Esophagus (tissue), 2 donors: ENCODE results near the gene CAMK2D. TPM values are rescaled to one million over a fixed set of nuclear protein-coding genes. Genes with fewer than 3 reads are reported as not detected.
"Not testable (repeated sequence)": the region's sequence is repeated elsewhere in the genome, so short reads cannot be mapped to it uniquely, and the experiment has no call there.

Source experiments
- H3K27ac ChIP-seq, 2 donors: one replicate each; pipeline ENCODE4 v1.5.1; 2013; ENCODE audit warnings: low read depth in 2 of 2, mild to moderate bottlenecking in 2 of 2, inconsistent platforms in 1 of 2, low read length in 1 of 2, moderate library complexity in 1 of 2
- H3K27me3 ChIP-seq, 2 donors: one replicate each; pipeline ENCODE4 v1.6.1; 2013; ENCODE audit warnings: low read length in 2 of 2, control low read depth in 1 of 2, mild to moderate bottlenecking in 1 of 2; ENCODE audit not compliant: insufficient read depth in 2 of 2, control insufficient read depth in 1 of 2
- H3K36me3 ChIP-seq, 2 donors: one replicate each; pipeline ENCODE4 v1.6.1; 2013; ENCODE audit warnings: low read length in 1 of 2; ENCODE audit not compliant: control insufficient read depth in 2 of 2, insufficient read depth in 2 of 2
- H3K4me1 ChIP-seq, 2 donors: one replicate each; pipeline ENCODE4 v1.6.1; 2013; ENCODE audit warnings: low read length in 1 of 2; ENCODE audit not compliant: control insufficient read depth in 2 of 2, insufficient read depth in 2 of 2
- H3K4me3 ChIP-seq, 2 donors: one replicate each; pipeline ENCODE4 v1.5.1; 2013; ENCODE audit warnings: low read length in 2 of 2, mild to moderate bottlenecking in 2 of 2, low read depth in 1 of 2, moderate library complexity in 1 of 2
- H3K9me3 ChIP-seq, 2 donors: one replicate each; pipeline ENCODE4 v1.6.1; 2013; ENCODE audit warnings: mild to moderate bottlenecking in 2 of 2, low read depth in 1 of 2, low read length in 1 of 2, moderate library complexity in 1 of 2; ENCODE audit not compliant: control insufficient read depth in 2 of 2, insufficient read depth in 1 of 2
- WGBS, 2 donors: extraction: QIAGEN DNeasy Blood & Tissue Kit; methylation state at CpG; one replicate each; pipeline ENCODE4 v1.1.7; 2013; 5-methylcytosine and 5-hydroxymethylcytosine counted together
- polyA plus RNA-seq, 2 donors: library from polyadenylated mRNA; stranded (reverse); fragments of 200-250 nt; gene quantifications; one replicate each; pipeline ENCODE4 v1.2.3, GENCODE V29; 2013
- donor health status: healthy with polysubstance abuse.
- donor health status: Bipolar disorder and iron deficiency.

CAMK2D gene
- polyA plus RNA-seq, result 10 to 100 TPM in 1 of 2 donors, 1 to 10 TPM in 1; 7.5 to 13.4 TPM

DNA sequence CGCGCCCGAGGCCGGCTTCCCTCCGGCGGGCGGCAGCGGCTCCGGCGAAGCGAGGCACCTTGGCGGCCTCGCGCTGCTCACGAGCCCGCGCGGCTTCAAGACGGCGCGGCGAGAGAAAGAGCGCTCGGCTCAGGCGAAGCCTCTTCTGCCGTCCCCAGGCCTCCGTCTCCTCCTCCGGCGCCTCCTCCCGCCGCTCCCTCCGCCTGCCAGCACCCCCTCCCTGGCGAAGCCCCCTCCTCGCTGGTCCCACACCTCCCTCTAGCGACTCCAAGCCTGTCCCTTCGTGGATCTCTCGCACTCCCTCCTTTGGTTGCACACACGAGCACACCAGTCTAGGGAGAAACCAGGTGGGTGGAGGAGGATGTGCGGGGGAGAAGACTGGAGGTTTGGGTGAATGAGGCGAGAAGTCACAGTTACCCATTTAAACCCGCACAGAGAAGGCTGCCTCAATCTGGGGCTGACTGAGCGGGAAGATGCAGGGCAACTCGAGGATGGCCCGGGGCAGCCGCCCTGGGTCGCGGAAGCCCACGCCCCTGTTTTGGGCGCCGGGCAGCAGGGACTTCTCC is at the start of gene CAMK2D:
TSS of gene CAMK2D (minus strand) at position 119 of the 566 bp plus-strand sequence. CDS start 670 bp downstream, outside the sequence.
- Histone ChIP-seq H3K27me3 (no peaks in the 10 kb centered on the region), H3K9me3 (no peaks in the 10 kb centered on the region), H3K4me3 (peak within 1 kb of the TSS; percentile 70 to 94), H3K36me3 (no peaks in the 10 kb centered on the region), H3K4me1 (no peaks in the 10 kb centered on the region), H3K27ac (peak within 1 kb of the TSS; percentile 100)
- 0 to 1% methylated on average over 33 to 50 of the region's 50 CpGs for WGBS, 2 donors

DNA sequence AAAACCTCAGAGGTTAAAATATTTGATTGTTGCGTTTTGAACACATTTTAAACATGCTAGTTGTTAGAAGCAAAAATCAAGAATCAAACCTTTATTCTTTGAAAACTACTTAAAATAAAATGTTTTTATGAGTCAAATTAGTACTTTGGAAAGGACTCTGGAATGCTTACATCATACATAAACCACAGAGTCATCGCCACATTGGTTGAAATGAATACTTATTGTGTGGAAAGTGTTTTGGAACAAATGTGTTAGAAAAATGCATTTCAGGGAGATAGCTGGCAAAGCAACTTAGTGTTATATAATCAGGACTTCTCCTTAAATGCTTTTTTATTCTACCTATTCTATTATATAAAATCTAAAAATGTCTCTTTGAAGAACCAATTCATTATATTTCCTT is 49.4 kb upstream of the CAMK2D start:
- WGBS, 2 donors, result 73 to 75% methylated on average over 2 of the region's 2 CpGs
- no peaks in the 10 kb centered on the region for H3K36me3 ChIP-seq

DNA sequence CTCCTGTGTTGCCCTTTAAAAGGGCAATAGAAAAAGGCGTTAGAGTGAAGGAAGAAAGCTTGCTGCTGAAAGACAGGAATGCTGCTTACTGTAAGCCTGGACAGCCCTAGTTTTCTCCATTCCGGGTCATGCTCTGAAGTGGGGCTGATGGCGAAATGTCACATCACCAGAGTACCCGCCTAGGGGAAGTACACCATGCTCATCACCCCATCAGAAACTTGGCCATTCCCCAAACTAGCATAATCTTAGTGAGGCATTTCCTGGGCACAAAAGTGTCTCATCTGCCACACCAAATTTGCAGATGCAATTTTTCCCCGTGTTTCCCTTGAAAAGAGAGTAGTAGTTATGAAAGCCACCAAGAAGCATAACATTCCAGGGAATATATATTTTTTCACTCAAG is 47.8 kb upstream of the CAMK2D start:
- Histone ChIP-seq H3K36me3 (no peaks in the 10 kb centered on the region), H3K4me3 (no peak overlapping the region), H3K27me3 (no peaks in the 10 kb centered on the region), H3K9me3 (no peaks in the 10 kb centered on the region), H3K27ac (no peak overlapping the region), H3K4me1 (no peaks in the 10 kb centered on the region)
- WGBS, 2 donors, result 84 to 87% methylated on average over 5 of the region's 5 CpGs

More for the DNA sequence above, 49.4 kb upstream of the CAMK2D start:
- Histone ChIP-seq H3K4me1 (no peaks in the 10 kb centered on the region), H3K9me3 (no peaks in the 10 kb centered on the region), H3K27ac (no peak overlapping the region), H3K27me3 (no peaks in the 10 kb centered on the region), H3K4me3 (no peak overlapping the region)

DNA sequence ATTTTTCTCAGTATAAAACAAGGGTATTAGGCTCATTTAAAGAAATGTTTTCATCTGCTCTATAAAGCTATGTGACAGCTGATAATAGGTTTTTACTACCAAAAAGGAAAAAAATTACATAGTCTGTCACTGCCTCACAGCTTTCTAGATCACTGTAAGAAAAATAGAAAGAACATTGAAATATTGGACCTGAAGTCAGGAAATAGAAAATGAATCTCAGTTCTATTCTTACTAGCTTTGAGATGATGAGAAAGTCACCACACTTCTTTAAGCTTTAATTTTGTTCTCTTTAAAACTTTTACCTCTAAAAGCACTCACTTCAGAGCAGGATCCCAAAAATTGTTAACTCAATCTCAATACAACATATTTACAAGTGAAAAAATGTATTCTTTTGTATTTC is 45.3 kb upstream of the CAMK2D start:
- H3K4me1 ChIP-seq, result no peaks in the 10 kb centered on the region
- H3K4me3 ChIP-seq, result no peak overlapping the region
- H3K9me3 ChIP-seq, result no peaks in the 10 kb centered on the region
- H3K27me3 ChIP-seq, result no peaks in the 10 kb centered on the region
- H3K27ac ChIP-seq, result no peak overlapping the region
- H3K36me3 ChIP-seq, result no peaks in the 10 kb centered on the region

DNA sequence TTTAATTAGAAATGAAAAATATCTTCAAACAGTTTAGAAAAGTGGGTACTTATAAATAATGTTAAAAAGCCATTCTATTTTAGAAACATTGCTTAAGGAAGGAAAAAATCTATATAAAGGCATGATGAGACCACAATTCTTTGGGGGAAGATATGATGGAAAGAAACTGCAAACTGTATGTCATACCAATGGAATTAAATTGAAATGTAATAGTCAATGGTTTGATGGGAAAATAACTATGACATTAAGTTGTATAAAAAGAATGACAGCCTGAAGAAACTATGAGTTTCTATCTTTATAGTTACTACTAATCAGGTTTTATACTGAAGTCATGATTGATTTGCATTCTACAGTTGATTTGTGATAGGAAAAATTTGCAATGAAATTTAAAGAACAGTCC is 40.3 kb upstream of the CAMK2D start:
- Histone ChIP-seq H3K4me1 (no peaks in the 10 kb centered on the region), H3K36me3 (no peaks in the 10 kb centered on the region), H3K27me3 (no peaks in the 10 kb centered on the region), H3K4me3 (no peak overlapping the region), H3K27ac (no peak overlapping the region), H3K9me3 (no peaks in the 10 kb centered on the region)

DNA sequence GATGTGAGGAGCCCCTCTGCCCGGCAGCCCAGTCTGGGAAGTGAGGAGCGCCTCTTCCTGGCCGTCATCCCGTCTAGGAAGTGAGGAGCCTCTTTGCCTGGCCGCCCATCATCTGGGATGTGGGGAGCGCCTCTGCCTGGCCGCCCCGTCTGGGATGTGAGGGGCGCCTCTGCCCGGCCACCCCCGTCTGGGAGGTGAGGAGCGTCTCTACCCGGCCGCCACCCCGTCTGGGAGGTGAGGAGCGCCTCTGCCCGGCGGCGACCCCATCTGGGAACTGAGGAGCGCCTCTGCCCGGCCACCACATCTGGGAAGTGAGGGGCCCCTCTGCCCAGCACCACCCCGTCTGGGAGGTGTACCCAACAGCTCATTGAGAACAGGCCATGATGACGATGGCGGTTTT is 34.8 kb upstream of the CAMK2D start:
- H3K4me3 ChIP-seq, H3K27me3 ChIP-seq, H3K27ac ChIP-seq, H3K9me3 ChIP-seq, H3K36me3 ChIP-seq, H3K4me1 ChIP-seq: not testable (repeated sequence)
- 96 to 97% methylated on average over 24 of the region's 24 CpGs for WGBS, 2 donors

DNA sequence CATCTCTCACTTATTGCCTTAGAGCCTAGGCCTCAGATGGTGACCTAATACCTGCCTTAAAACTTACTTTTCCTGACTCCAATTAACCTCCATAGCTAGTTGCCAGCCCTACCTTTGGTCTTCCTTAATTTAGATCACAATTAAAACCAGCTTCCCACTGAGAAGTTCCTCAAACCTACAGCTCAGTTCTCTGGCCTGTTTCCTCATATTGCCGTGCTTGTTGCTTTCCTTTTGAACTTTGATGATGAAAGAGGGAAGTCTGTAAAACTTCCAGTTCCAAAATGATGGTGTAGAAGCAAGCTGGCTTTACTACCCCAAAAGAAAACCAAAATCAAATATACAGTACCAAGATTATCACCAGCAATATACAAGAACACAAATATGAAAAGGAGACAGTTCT is 28.9 kb upstream of the CAMK2D start:
- Histone ChIP-seq H3K36me3 (no peaks in the 10 kb centered on the region), H3K27ac (no peak overlapping the region), H3K9me3 (peaks cover 0 to 3% of the 10 kb centered on the region in 2 donors), H3K4me3 (no peak overlapping the region), H3K4me1 (no peaks in the 10 kb centered on the region), H3K27me3 (no peaks in the 10 kb centered on the region)
- 64 to 90% methylated on average over 1 of the region's 1 CpG for WGBS, 2 donors

DNA sequence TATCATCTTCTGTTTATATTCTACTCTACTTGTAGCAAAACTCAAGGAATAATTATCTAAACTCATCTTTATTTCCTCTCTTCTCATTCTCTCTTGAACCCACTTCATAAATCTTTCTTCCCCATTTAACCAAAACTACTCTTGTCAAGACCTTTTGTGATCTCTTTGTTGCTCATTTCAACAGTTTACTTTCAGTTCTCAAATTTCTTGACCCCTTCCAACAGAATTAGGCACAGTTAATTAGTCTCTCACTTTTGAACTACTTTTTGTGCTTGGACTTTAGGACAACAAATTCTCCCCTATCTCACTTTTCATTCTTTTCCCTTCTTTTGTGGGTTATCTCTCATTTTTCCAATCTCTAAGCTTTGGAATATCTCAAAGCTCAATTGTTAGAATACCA is 27.4 kb upstream of the CAMK2D start:
- Histone ChIP-seq H3K4me1 (no peaks in the 10 kb centered on the region), H3K9me3 (peaks cover 0 to 3% of the 10 kb centered on the region in 2 donors), H3K4me3 (no peak overlapping the region), H3K27me3 (no peaks in the 10 kb centered on the region), H3K27ac (no peak overlapping the region), H3K36me3 (no peaks in the 10 kb centered on the region)

DNA sequence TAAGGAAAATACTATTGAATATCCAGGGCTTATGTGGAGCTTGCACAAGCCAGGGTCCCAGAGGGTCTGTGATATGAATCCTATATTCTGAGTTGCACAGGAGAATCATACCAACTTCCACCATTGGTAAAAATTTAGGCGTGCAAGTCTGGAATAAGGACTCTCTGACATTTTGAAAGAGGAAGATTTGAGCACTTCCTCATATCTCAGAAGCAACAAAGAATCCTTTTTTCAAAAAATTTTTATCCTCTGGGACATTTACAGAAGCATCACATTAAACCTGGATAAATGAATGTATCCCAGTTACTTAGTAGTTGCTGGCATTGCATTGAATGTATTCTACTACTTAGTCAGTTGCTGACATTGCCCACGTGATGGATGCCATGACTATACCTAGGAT is 24.2 kb upstream of the CAMK2D start:
- Histone ChIP-seq H3K27ac (no peak overlapping the region), H3K27me3 (no peaks in the 10 kb centered on the region), H3K9me3 (no peaks in the 10 kb centered on the region), H3K4me1 (no peaks in the 10 kb centered on the region), H3K36me3 (no peaks in the 10 kb centered on the region), H3K4me3 (no peak overlapping the region)
- 86 to 91% methylated on average over 2 of the region's 2 CpGs for WGBS, 2 donors

DNA sequence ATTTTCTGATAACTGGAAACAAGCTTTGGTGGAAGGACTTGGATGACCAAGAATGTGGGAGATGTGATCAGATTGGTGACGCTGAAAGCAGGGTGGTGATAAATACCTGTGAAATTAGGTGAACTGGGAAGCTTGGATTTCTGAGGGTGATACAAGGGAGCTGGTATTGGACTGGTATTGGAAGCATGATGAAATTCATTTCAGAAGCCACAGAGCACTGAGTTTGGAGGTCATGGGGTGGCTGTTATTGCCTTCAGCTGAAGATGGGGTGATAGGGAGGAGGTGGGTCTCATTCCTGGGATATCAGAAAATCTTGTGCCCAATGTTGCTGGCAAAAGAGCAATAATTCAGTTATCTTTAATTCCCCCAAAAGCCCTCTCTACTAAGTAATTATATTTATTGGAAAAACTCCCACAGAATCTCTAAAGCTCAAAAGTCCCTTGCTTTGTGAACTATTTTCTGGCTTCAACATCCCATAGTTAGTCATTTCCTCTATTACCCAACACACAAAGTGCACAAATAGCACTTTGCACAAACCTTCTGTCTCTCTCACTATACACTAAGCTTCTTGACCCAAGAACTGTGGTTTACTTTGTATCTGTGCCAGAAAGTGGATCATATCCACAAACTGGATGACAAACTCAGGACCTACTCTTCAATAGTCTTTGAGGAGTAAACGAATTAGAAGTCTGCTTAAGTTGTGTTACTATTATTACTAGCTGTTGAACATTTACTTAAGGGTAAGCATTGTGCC is 23.1 kb upstream of the CAMK2D start:
- H3K27ac ChIP-seq, result peak overlapping the region; percentile 52 to 67
- no peaks in the 10 kb centered on the region for H3K27me3 ChIP-seq
- no peaks in the 10 kb centered on the region for H3K4me1 ChIP-seq
- no peaks in the 10 kb centered on the region for H3K36me3 ChIP-seq
- 50 to 57% methylated on average over 2 of the region's 2 CpGs for WGBS, 2 donors
- no peak overlapping the region for H3K4me3 ChIP-seq
- no peaks in the 10 kb centered on the region for H3K9me3 ChIP-seq
